GM18867 (cell line): Measurements from ENCODE around the gene UBE2S.

Experiments
- ATAC-seq: cut with Tn5 transposase; IDR thresholded peaks from one replicate; pipeline ENCODE4 v1.9.1; 2021; ENCODE audit warnings: mild to moderate bottlenecking, moderate library complexity; ENCODE audit not compliant: unreplicated experiment

UBE2S gene

GRCh38 chr19:55384920-55385723, 22.5 kb downstream of the UBE2S start:
- ATAC-seq, result peak; percentile 50

GRCh38 chr19:55384131-55384919, 23.3 kb downstream of the UBE2S start, which contains the start of gene TMEM238:
TSS of gene TMEM238 (minus strand) at chr19:55384292. CDS start at chr19:55384259, 33 bp downstream.
- ATAC-seq, result no peak

- no peak for ATAC-seq
These were observed 24.1 kb downstream of the UBE2S start for GRCh38 chr19:55383279-55384130.

- ATAC-seq, result no peak
These were observed 25.0 kb downstream of the UBE2S start for GRCh38 chr19:55382522-55383054.

GRCh38 chr19:55382013-55382412, 25.6 kb downstream of the UBE2S start:
- no peak for ATAC-seq

GRCh38 chr19:55379174-55379573, 28.4 kb downstream of the UBE2S start:
- no peak for ATAC-seq

- ATAC-seq, result no peak
These were observed 30.0 kb downstream of the UBE2S start for GRCh38 chr19:55377356-55378131.

- no peak for ATAC-seq
These were observed 31.2 kb downstream of the UBE2S start, which contains the start of gene TMEM190 for GRCh38 chr19:55376241-55376933. TSS of gene TMEM190 (plus strand) at chr19:55376826. CDS start at chr19:55376854, 28 bp downstream.

- ATAC-seq, result no peak
These were observed 33.4 kb downstream of the UBE2S start for GRCh38 chr19:55373993-55374757.

- no peak for ATAC-seq
These were observed 34.1 kb downstream of the UBE2S start for GRCh38 chr19:55373306-55373992.

GRCh38 chr19:55372316-55373081, 35.1 kb downstream of the UBE2S start:
- no peak for ATAC-seq

GRCh38 chr19:55370305-55370988, 37.1 kb downstream of the UBE2S start, which contains the start of gene IL11:
TSS of gene IL11 (minus strand) at chr19:55370463. CDS start at chr19:55370310, 153 bp downstream.
- ATAC-seq, result no peak

GRCh38 chr19:55369653-55370304, 37.8 kb downstream of the UBE2S start:
- no peak for ATAC-seq

GRCh38 chr19:55368701-55369563, 38.7 kb downstream of the UBE2S start:
- no peak for ATAC-seq

GRCh38 chr19:55368106-55368505, 39.5 kb downstream of the UBE2S start:
- ATAC-seq, result no peak
